GM12872 (cell line): Measurements from ENCODE around the gene ACTR5.

Experiments
- CTCF ChIP-seq: IDR thresholded peaks from 3 replicates; pipeline ENCODE4 v1.5.1; 2011; ENCODE audit warnings: low read depth, mild to moderate bottlenecking, low read length, moderate library complexity; ENCODE audit not compliant: insufficient read depth

ACTR5 gene

DNA sequence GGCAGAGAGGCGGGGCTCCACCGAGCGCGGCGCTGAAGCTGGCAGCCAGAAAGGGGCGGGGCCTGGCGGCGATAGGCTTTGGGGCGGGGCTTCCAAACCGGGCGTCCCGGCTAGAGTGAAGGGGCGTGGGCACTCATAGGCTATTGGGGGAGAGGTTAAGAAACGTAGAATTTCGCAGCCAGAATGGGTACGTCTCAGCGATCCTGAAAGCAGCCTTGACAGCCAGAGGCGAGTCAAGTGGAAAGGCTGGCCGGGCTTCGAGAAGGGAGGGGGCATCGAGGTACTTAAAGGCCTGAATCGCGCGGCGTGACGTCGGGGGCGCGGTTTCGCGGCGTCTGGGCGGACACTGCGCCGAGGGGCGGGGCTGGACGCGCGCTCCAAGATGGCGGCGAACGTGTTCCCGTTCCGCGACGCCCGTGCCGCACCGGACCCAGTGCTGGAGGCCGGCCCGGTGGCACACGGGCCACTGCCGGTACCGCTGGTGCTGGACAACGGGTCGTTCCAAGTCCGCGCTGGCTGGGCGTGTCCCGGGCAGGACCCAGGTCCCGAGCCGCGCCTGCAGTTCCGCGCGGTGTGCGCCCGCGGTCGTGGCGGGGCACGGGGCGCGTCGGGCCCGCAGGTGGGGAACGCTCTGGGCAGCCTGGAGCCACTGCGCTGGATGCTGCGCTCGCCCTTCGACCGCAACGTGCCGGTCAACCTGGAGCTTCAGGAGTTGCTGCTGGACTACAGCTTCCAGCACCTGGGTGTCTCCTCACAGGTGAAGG, at the start of gene ACTR5:
Gene ACTR5, plus strand, starts transcription at position 364 of the 764 bp plus-strand sequence. Its CDS starts 19 bp downstream, at position 383.
- TF ChIP-seq CTCF: no peak

- TF ChIP-seq CTCF: no peak
These were observed 49.7 kb upstream of the ACTR5 start for GRCh38 chr20:38698541-38698940.

DNA sequence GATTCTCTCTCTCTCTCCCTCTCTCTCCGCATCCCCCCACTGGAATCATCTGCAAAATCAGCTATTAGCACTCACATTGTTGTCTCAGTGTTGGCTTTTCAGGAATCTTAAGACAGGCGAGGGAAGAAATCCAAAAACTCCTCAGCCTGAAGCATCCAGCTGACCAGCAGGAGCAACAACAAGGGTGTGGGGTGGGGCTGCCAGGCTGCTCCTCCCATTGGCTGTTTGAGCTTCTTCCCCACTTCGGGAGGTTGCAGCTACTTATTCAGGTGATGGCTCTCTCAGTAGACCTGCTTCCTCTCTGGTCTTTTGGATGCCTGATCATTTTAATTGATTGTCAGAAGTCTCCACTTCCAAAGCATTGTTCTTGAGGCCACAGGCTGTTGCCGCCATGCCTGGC, 48.1 kb upstream of the ACTR5 start:
- TF ChIP-seq CTCF: no peak

DNA sequence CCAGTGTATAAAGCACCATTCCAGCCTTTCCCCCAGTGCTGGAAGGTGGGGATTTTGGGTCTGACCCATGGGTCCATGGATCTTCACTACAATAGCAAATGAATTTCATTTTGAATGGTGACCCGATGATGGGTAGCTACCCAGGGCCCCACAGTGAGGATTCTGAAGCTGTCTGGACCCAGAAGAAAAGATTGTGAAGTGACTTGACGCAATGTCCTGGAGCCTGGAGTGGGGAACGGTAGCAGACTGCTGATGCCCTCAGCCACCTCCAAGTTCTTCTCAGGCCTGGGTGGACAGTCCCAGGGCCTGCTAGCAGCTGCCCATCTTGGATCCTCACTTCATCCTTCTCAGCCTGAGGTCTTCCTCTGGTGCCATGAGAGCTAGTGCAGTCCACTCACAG, 47.3 kb upstream of the ACTR5 start:
- no peak for TF ChIP-seq CTCF

GRCh38 chr20:38703526-38703925, 44.7 kb upstream of the ACTR5 start:
- TF ChIP-seq CTCF: no peak

DNA sequence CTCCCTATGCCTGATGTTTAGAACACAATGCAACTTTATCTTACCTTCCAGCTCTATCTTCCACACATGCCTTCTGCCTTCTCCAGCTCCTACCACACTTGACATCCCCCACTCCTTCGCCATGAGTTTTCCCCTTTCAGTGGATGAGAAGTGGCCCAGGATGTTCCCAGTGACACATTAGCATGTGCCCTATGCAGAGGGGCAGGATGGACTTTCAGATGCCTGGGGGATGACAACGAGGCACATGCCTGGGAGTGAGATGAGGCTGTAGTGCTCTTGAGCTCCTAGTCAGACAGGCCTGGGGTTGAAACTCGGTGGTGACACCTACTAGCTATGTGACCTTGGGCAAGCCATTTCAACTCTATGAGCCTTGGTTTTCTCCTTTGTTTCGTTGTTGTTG, 44.1 kb upstream of the ACTR5 start:
- TF ChIP-seq CTCF: no peak

- TF ChIP-seq CTCF: no peak
These were observed 41.8 kb upstream of the ACTR5 start for GRCh38 chr20:38706509-38706908.

DNA sequence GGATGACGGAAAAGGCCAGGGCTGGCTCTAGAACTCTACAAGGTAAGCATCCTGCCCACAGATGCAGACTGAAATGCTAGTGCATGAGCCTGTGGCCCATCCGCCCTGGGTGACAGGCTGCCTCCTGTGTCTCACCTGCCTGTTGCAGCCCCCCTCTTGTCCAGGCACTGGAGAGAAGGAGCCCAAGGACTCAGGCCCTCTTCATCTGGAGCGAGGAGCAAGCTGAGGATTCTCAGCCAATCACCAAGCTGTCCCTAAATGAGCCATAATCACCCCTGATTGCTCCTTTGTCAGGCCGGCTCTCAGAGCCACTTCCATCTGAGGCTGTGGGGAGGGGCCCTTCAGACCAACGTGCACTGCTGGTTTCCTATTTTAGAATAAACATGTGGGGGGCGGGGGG, 34.0 kb upstream of the ACTR5 start:
- TF ChIP-seq CTCF: no peak
